SK-N-SH (cell line): Measurements from ENCODE around the gene PELI2. TPM values are rescaled to one million over a fixed set of nuclear protein-coding genes. Genes with fewer than 3 reads are reported as not detected.

Experiments used
- CTCF ChIA-PET: fragments of 300-600, 350-600 bp; formaldehyde crosslinking; extraction: SDS; loops from one replicate; lab custom pipeline; 2021; lab: Yijun Ruan, JAX
- POLR2A ChIA-PET: fragments of 350-600 bp; sonication (Branson Sonifier 250); formaldehyde crosslinking; extraction: SDS; loops from one replicate; lab custom pipeline; 2020; ENCODE audit warnings: antibody characterized with exemption, inconsistent platforms; lab: Yijun Ruan, JAX
- DNase-seq: peaks from one replicate; pipeline ENCODE4 v3.0.0; 2012
- H2AFZ ChIP-seq: fragments of 200-600 bp; sonication (generic); 2 replicates; pipeline ENCODE4 v1.8.1; 2016; ENCODE audit warnings: antibody characterized with exemption, mild to moderate bottlenecking, low read depth
- H3F3A ChIP-seq: fragments of 200-600 bp; sonication (generic); replicated peaks from 2 replicates; pipeline ENCODE3; 2016; ENCODE audit warnings: antibody characterized with exemption, mild to moderate bottlenecking; ENCODE audit not compliant: insufficient read depth
- H3K27ac ChIP-seq, 2 experiments: fragments of 200-500 bp in 1 of 2; fragments of 200-600 bp in 1 of 2; sonication (Bioruptor generic) in 1 of 2; sonication (generic), shearing (Covaris generic) in 1 of 2; 2 replicates each; pipeline versions ENCODE4 v1.5.1 to v1.6.1; 2014 to 2016; ENCODE audit warnings: low read depth in 2 of 2, inconsistent platforms in 1 of 2, low read length in 1 of 2, mild to moderate bottlenecking in 1 of 2, mixed read lengths in 1 of 2
- H3K27me3 ChIP-seq: fragments of 200-600 bp; sonication (generic), shearing (Covaris generic); 2 replicates; pipeline ENCODE4 v1.6.1; 2016; ENCODE audit warnings: mixed run types; ENCODE audit not compliant: insufficient read depth
- H3K36me3 ChIP-seq, 2 experiments: fragments of 200-500 bp in 1 of 2; fragments of 200-600 bp in 1 of 2; sonication (Bioruptor generic) in 1 of 2; sonication (generic) in 1 of 2; replicated peaks in 1 of 2; 2 replicates each; pipeline versions ENCODE3 to v1.5.1; 2014 to 2016; ENCODE audit warnings: low read length in 1 of 2, mild to moderate bottlenecking in 1 of 2; ENCODE audit not compliant: insufficient read depth in 2 of 2, control insufficient read depth in 1 of 2
- H3K4me1 ChIP-seq, 2 experiments: fragments of 200-500 bp in 1 of 2; fragments of 200-600 bp in 1 of 2; sonication (Bioruptor generic) in 1 of 2; sonication (generic), shearing (Covaris generic) in 1 of 2; 2 replicates each; pipeline versions ENCODE4 v1.5.1 to v1.6.1; 2014 to 2016; ENCODE audit warnings: low read depth in 1 of 2, low read length in 1 of 2, mixed run types in 1 of 2; ENCODE audit not compliant: insufficient read depth in 2 of 2, control insufficient read depth in 1 of 2
- H3K4me2 ChIP-seq: fragments of 200-600 bp; sonication (generic), shearing (Covaris generic); 2 replicates; pipeline ENCODE4 v1.6.1; 2017; ENCODE audit warnings: mixed run types
- H3K4me3 ChIP-seq, 2 experiments: fragments of 200-500 bp in 1 of 2; fragments of 200-600 bp in 1 of 2; sonication (Bioruptor generic) in 1 of 2; sonication (generic), shearing (Covaris generic) in 1 of 2; 2 replicates each; pipeline versions ENCODE4 v1.5.1 to v1.8.1; 2014 to 2016; ENCODE audit warnings: low read depth in 2 of 2, inconsistent platforms in 1 of 2, low read length in 1 of 2, mild to moderate bottlenecking in 1 of 2, mixed read lengths in 1 of 2, moderate library complexity in 1 of 2
- H3K79me2 ChIP-seq: fragments of 200-600 bp; sonication (generic); 2 replicates; pipeline ENCODE4 v1.8.1; 2017; ENCODE audit warnings: mild to moderate bottlenecking; ENCODE audit not compliant: insufficient read depth
- H3K9ac ChIP-seq: fragments of 200-600 bp; sonication (generic); 2 replicates; pipeline ENCODE4 v1.6.1; 2017; ENCODE audit warnings: mixed run types
- H3K9me2 ChIP-seq: fragments of 200-600 bp; sonication (generic); 2 replicates; pipeline ENCODE4 v1.6.1; 2017; ENCODE audit warnings: mixed run types
- H3K9me3 ChIP-seq: fragments of 200-600 bp; sonication (generic); 2 replicates; pipeline ENCODE4 v1.6.1; 2017; ENCODE audit warnings: mixed run types, mild to moderate bottlenecking, moderate library complexity
- H4K20me1 ChIP-seq: fragments of 200-600 bp; sonication (generic); 2 replicates; pipeline ENCODE4 v1.6.1; 2017; ENCODE audit warnings: mild to moderate bottlenecking, mixed run types; ENCODE audit not compliant: insufficient read depth
- CHD2 ChIP-seq: fragments of 150-350 bp; IDR thresholded peaks from 2 replicates; pipeline ENCODE4 v1.6.1; 2018; ENCODE audit warnings: low read length; ENCODE audit not compliant: partially characterized antibody
- ELF1 ChIP-seq: IDR thresholded peaks from 2 replicates; pipeline ENCODE4 v1.4.0; 2012
- EZH2phosphoT487 ChIP-seq: fragments of 200-600 bp; sonication (generic); IDR thresholded peaks from 2 replicates; pipeline ENCODE4 v1.6.1; 2017; ENCODE audit warnings: low read depth, mixed run types, mild to moderate bottlenecking, antibody characterized with exemption, moderate library complexity, borderline replicate concordance
- GABPA ChIP-seq: IDR thresholded peaks from 2 replicates; pipeline ENCODE4 v1.4.0; 2012; ENCODE audit warnings: low read depth, mild to moderate bottlenecking
- NFIC ChIP-seq: IDR thresholded peaks from 2 replicates; pipeline ENCODE4 v1.4.0; 2012; ENCODE audit warnings: borderline replicate concordance
- PBX3 ChIP-seq: IDR thresholded peaks from 2 replicates; pipeline ENCODE4; 2012
- REST ChIP-seq: IDR thresholded peaks from 2 replicates; pipeline ENCODE4 v1.6.1; 2012; ENCODE audit warnings: mild to moderate bottlenecking, low read depth, low read length, moderate library complexity
- RFX5 ChIP-seq: IDR thresholded peaks from 2 replicates; pipeline ENCODE4 v1.6.1; 2012; ENCODE audit warnings: mild to moderate bottlenecking, improper control_type of control experiment, low read length
- SIN3A ChIP-seq: IDR thresholded peaks from 2 replicates; pipeline ENCODE4 v1.6.1; 2012; ENCODE audit warnings: low read depth, mild to moderate bottlenecking, low read length, moderate library complexity, borderline replicate concordance
- TAF1 ChIP-seq: IDR thresholded peaks from 2 replicates; pipeline ENCODE4 v1.6.1; 2012; ENCODE audit warnings: low read depth, mild to moderate bottlenecking, low read length, moderate library complexity, borderline replicate concordance
- TCF12 ChIP-seq: IDR thresholded peaks from 2 replicates; pipeline ENCODE4 v1.4.0; 2012
- TEAD4 ChIP-seq: IDR thresholded peaks from 2 replicates; pipeline ENCODE4 v1.4.0; 2012; ENCODE audit warnings: mild to moderate bottlenecking, borderline replicate concordance; ENCODE audit not compliant: insufficient read depth
- YY1 ChIP-seq: IDR thresholded peaks from 2 replicates; pipeline ENCODE4 v1.4.0; 2012; ENCODE audit warnings: low read depth, mild to moderate bottlenecking
- WGBS: methylation state at CpG from one replicate; pipeline ENCODE4 v1.1.6; 2017; ENCODE audit warnings: low lambda C conversion rate; 5-methylcytosine and 5-hydroxymethylcytosine counted together
- polyA plus RNA-seq, 3 experiments: library from polyadenylated mRNA; depleted of rRNA; stranded (reverse); fragments of >200 nt; gene quantifications; 2 replicates each; pipeline ENCODE4 v1.2.3, GENCODE V29; 2012
- TF ChIP-seq, protein P1 (sequence below): IDR thresholded peaks from 2 replicates; pipeline ENCODE4 v1.4.0; 2012; ENCODE audit warnings: low read depth
- TF ChIP-seq, protein P2 (sequence below): fragments of 200-600 bp; sonication (generic); IDR thresholded peaks from 2 replicates; pipeline ENCODE4 v1.6.1; 2017; ENCODE audit warnings: antibody characterized with exemption, mild to moderate bottlenecking, moderate library complexity

The PELI2 gene
- polyA plus RNA-seq, 1 of the 3 experiments (the other 2 are of a cell fraction): not detected

DNA sequence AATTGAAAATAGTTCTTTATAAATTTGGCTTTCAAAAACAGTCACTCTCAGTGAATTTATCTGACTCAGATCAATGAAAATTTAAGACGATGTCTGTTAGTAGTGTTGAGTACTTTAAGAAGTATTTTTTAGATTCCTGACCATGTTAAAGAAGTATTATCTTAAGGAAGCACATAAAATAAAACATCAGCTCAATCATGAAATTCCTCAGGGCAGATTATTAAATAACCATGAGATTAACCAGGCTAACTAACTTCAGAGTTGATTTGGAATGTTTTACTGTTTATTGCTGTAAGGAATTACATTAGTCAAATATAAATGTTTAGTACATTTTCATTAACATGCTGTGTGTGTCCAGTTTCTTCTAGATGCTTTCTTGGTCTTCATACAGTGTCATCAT lies 160.2 kb downstream of the PELI2 start:
- TF ChIP-seq, protein P1, sequence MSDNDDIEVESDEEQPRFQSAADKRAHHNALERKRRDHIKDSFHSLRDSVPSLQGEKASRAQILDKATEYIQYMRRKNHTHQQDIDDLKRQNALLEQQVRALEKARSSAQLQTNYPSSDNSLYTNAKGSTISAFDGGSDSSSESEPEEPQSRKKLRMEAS: no peak
- TF ChIP-seq REST (no peak), CHD2 (no peak), PBX3 (no peak), EZH2phosphoT487 (no peak), YY1 (no peak), NFIC (no peak), TEAD4 (no peak), GABPA (no peak), RFX5 (no peak), ELF1 (no peak), TAF1 (no peak), SIN3A (no peak), TCF12 (no peak)
- TF ChIP-seq, protein P2, sequence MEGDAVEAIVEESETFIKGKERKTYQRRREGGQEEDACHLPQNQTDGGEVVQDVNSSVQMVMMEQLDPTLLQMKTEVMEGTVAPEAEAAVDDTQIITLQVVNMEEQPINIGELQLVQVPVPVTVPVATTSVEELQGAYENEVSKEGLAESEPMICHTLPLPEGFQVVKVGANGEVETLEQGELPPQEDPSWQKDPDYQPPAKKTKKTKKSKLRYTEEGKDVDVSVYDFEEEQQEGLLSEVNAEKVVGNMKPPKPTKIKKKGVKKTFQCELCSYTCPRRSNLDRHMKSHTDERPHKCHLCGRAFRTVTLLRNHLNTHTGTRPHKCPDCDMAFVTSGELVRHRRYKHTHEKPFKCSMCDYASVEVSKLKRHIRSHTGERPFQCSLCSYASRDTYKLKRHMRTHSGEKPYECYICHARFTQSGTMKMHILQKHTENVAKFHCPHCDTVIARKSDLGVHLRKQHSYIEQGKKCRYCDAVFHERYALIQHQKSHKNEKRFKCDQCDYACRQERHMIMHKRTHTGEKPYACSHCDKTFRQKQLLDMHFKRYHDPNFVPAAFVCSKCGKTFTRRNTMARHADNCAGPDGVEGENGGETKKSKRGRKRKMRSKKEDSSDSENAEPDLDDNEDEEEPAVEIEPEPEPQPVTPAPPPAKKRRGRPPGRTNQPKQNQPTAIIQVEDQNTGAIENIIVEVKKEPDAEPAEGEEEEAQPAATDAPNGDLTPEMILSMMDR: no peak
- no peaks in the 10 kb centered on the region for H3F3A ChIP-seq
- no peaks in the 10 kb centered on the region for H3K9me2 ChIP-seq
- CTCF ChIA-PET: interaction anchor here (1.1 kb wide), 1 partner anchor 13 kb away, joined by 3 read pairs; no protein-coding TSS in a partner anchor
- no peaks in the 10 kb centered on the region for H3K79me2 ChIP-seq
- H3K27ac ChIP-seq: no peak overlapping the region
- WGBS: 12% methylated on average over 1 of the region's 1 CpG
- no peak overlapping the region for H3K9ac ChIP-seq
- POLR2A ChIA-PET: no interaction called here
- no peaks in the 10 kb centered on the region for H3K36me3 ChIP-seq
- H3K4me2 ChIP-seq: no peak overlapping the region
- no peaks in the 10 kb centered on the region for H3K9me3 ChIP-seq
- H3K4me3 ChIP-seq: no peak overlapping the region
- no peak for DNase-seq
- H2AFZ ChIP-seq: no peak overlapping the region
- no peaks in the 10 kb centered on the region for H4K20me1 ChIP-seq
- no peaks in the 10 kb centered on the region; the same call in 1 of the 2 replicates for H3K27me3 ChIP-seq
- no peaks in the 10 kb centered on the region for H3K4me1 ChIP-seq
